Stimulated activated CD4-positive, alpha-beta T cell treated with anti-CD3 and anti-CD28 coated beads, Interleukin-1b, Interleukin-23, amount 100 ng/mL, for 24 hours (primary cell): ENCODE measurements around the gene HID1.
A peak's percentile ranks its signal among the peaks of the same experiment; 100 is the strongest.
"Not testable (repeated sequence)": the region's sequence is repeated elsewhere in the genome, so short reads cannot be mapped to it uniquely, and the experiment has no call there.

Source experiments
- DNase-seq, 4 experiments: peaks; one replicate each; pipeline ENCODE4 v3.0.0-alpha.2; 2020; ENCODE audit warnings: low read depth in 4 of 4, low spot score in 1 of 4

HID1 gene

GRCh38 chr17:74999523-74999922 lies 27.0 kb upstream of the HID1 start:
- no peak for DNase-seq

- DNase-seq: no peak
Measured at GRCh38 chr17:74998783-74999182, 26.2 kb upstream of the HID1 start.

GRCh38 chr17:74995847-74996246 lies 23.3 kb upstream of the HID1 start:
- DNase-seq: no peak

- no peak for DNase-seq
Measured at GRCh38 chr17:74994440-74994839, 21.9 kb upstream of the HID1 start.

- no peak for DNase-seq
Measured at GRCh38 chr17:74992223-74992622, 19.7 kb upstream of the HID1 start.

GRCh38 chr17:74990581-74991105 lies 18.1 kb upstream of the HID1 start:
- no peak for DNase-seq

- DNase-seq: no peak
Measured at GRCh38 chr17:74987909-74988711, 15.6 kb upstream of the HID1 start.

GRCh38 chr17:74987418-74987908 lies 14.9 kb upstream of the HID1 start, which contains the start of gene CDR2L:
CDR2L (plus strand) TSS chr17:74987632; CDS start chr17:74988044, 412 bp downstream.
- peak; percentile 74 to 92 (median 86) for DNase-seq

GRCh38 chr17:74986206-74986576 lies 13.6 kb upstream of the HID1 start:
- no peak for DNase-seq

GRCh38 chr17:74982663-74983313 lies 10.2 kb upstream of the HID1 start:
- DNase-seq: not testable (repeated sequence)

- DNase-seq: peak; percentile 39 to 77 (median 56)
Measured at GRCh38 chr17:74981979-74982662, 9.6 kb upstream of the HID1 start.

GRCh38 chr17:74981318-74981978 lies 8.9 kb upstream of the HID1 start:
- DNase-seq: no peak

- DNase-seq: no peak
Measured at GRCh38 chr17:74979408-74980146, 7.0 kb upstream of the HID1 start.

GRCh38 chr17:74978240-74978639 lies 5.7 kb upstream of the HID1 start:
- DNase-seq: no peak

- no peak for DNase-seq
Measured at GRCh38 chr17:74977802-74978201, 5.2 kb upstream of the HID1 start.

- no peak for DNase-seq
Measured at GRCh38 chr17:74975943-74976342, 3.4 kb upstream of the HID1 start.

GRCh38 chr17:74972973-74973328 lies 392 bp upstream of the HID1 start:
- DNase-seq: no peak

GRCh38 chr17:74971842-74972106 lies 785 bp downstream of the HID1 start:
- no peak for DNase-seq

GRCh38 chr17:74971069-74971841 lies 1.3 kb downstream of the HID1 start:
- DNase-seq: no peak

GRCh38 chr17:74970395-74970794 lies 2.2 kb downstream of the HID1 start:
- no peak for DNase-seq
